Sciatic nerve (tissue), 2 donors: ENCODE measurements around the gene POC1A. TPM values are rescaled to one million over a fixed set of nuclear protein-coding genes. Genes with fewer than 3 reads are reported as not detected.
A peak's percentile ranks its signal among the peaks of the same experiment; 100 is the strongest.

Experiments used
- ATAC-seq: fragments of 200-7000 bp; cut with Tn5 transposase; one replicate; pipeline ENCODE4 v1.9.1; 2020; ENCODE audit warnings: mild to moderate bottlenecking, moderate library complexity
- DNase-seq: peaks from one replicate; pipeline ENCODE4 v3.0.0-alpha.2; 2020; ENCODE audit warnings: low spot score
- intact Hi-C: fragments of 100-400 bp; cut with DNase I; formaldehyde crosslinking; loops from one replicate; pipeline ENCODE4 v1.14.2; 2022
- total RNA-seq: library from RNA; stranded (reverse); fragmentation: NEBNext Ultra II Directional; extraction: Animal tissue kit (Norgen Biotek cat#: 25700); gene quantifications from one replicate; pipeline ENCODE4 v1.2.1, GENCODE V29; 2021
- donor health status: DM: no; HTN: no; CAD: no.
- donor health status: DM: no; HTN: no; CAD: no.

Gene POC1A
- total RNA-seq, 1 donor from 2014 or later, result 2.1 TPM

- no peak for DNase-seq
- intact Hi-C loops, result no loop called here
- ATAC-seq, result no peak
These were observed 60.3 kb downstream of the POC1A start for GRCh38 chr3:52093756-52094545.

DNA sequence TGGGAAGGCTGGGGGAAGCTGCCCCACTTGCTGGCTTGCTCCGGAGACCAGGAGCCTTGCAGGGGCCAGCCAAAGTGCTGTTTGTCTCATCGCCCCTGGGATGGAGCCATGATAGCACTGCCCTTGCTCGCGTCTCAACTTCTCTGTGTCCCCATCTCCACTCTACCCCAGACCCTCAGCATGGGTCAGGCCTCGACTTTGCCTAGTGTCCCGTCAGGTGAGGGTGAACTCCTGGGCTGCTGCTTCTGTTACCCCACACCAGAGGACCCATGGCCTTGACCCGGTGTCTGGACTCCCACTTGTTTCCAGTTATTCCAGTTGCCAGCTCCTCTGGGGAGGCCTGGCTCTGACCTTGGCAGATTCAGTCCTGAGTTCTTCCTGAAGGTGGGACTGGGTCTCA is 61.3 kb downstream of the POC1A start:
- DNase-seq (no peak), ATAC-seq (no peak)
- intact Hi-C loops, result no loop called here

GRCh38 chr3:52092271-52092660 is 62.0 kb downstream of the POC1A start:
- no peak for DNase-seq
- no peak for ATAC-seq
- intact Hi-C loops, result no loop called here

DNA sequence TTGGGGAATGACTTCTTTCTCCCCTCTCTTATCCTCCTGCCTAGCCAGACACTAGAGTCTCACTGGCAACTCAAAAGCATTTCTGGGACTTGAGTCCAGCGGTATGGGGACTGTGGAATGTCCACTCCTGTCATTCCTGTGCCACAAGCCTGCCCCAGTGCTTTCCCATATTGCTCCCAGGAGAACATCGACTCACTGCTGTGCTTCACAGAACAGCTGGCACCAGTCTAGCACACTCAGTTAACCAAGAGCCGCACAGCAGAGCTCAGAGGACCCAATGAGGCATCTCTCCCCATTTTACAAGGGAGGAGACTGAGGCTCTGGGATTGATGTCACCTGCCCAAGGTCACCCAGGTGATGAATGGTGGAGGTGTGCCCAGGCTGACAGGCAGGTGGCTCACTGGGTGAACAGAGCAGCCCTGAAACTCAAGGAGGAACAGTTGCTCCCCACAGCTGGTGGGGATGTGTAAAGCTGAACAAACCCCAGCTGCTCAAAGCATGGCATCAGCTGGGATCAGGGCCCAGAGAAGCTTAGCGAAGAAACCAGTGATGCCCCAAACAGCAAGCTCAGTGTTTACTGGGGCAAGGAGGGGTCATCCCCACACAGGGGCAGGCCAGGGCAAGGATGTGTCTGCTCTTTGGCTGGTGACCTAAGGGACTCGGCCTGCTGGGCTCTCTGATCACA is 62.5 kb downstream of the POC1A start:
- DNase-seq (no peak), ATAC-seq (no peak)
- intact Hi-C loops, result no loop called here

DNA sequence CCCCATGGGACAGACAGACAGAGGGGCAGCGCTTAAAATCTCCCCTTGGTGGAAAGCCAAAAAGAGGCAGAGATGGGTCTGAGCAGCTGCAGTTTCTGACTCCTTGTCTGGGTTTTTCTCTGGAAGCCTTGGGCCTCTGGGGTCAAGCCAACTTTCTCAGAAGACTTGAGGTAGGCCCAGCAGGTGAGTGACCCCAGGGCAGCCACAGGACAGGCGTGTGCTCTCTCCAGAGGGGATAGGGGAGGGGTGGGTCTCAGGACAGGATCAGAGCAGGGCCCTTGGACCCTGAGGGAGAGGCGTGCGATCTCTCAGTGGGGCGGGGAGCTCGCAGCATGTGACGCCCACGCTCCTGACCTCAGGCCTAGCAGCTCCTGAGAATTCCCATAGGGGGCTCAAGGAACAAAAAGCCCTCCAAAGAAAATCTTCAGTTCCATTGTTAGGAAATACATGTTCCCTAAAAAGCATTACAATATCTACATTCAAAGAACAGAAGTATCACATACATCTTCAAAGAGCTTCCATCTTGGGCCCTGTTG is 63.2 kb downstream of the POC1A start:
- DNase-seq, result no peak
- intact Hi-C loops, result no loop called here
- peak; percentile 46 for ATAC-seq

DNA sequence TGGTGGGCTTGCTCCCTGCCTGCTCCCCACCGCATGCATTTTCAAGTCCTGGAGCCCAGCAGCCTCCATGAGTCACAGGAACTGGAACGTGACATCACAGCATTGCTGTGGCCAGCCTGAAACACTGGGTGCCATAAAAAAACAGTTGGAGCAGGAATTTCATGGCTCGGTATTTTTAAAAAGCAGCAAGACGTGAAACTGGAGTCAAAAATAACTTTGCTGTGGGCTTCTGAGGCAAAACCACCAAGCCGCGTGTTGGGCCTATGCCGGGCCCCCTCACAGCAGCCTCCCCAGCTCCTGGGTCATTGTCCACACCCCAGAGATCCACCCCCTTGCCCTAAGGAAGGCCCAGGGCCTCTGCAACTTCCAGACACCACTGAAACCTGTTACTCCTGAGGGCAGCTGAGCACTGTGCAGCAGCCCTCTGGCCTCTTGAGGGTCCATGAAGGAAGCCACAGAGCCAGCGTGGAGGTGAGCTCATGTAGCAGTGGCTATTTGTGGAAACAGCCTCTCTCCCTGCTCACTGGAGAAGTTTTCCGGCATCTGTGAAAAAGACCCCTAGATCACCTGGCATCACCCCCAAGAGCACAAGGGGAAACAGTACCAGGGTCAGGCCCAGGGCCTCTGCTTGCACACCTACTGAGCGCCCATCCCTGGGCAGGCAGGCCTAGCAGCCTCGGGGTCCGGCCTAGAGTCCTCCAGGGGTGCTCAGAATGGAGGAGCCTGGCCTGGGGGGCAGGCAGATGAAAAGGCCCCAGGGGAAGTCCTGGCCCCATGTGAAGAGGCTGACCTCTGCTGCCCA is 63.9 kb downstream of the POC1A start:
- DNase-seq, result no peak
- intact Hi-C loops, result no loop called here
- ATAC-seq, result peak; percentile 73

DNA sequence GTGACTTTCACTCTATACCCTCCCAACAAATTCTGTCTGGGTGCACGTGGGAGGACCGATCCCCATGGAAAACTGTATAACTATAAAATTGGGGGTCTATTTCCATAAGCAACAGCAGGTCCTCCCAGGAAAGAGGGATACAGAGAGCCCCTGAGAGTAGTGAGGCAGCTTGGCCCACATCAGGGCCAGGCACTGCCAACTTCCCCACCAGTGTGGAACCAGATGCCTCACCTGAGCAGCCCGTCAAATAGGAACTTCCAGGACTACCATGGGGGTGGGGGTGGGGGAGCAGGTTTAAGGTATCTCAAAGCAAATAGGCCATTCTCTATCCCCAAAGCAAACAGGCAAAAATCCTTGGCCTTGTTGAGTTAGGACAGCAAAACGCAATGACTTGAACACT is 64.5 kb downstream of the POC1A start:
- DNase-seq, result no peak
- intact Hi-C loops, result no loop called here
- no peak for ATAC-seq

DNA sequence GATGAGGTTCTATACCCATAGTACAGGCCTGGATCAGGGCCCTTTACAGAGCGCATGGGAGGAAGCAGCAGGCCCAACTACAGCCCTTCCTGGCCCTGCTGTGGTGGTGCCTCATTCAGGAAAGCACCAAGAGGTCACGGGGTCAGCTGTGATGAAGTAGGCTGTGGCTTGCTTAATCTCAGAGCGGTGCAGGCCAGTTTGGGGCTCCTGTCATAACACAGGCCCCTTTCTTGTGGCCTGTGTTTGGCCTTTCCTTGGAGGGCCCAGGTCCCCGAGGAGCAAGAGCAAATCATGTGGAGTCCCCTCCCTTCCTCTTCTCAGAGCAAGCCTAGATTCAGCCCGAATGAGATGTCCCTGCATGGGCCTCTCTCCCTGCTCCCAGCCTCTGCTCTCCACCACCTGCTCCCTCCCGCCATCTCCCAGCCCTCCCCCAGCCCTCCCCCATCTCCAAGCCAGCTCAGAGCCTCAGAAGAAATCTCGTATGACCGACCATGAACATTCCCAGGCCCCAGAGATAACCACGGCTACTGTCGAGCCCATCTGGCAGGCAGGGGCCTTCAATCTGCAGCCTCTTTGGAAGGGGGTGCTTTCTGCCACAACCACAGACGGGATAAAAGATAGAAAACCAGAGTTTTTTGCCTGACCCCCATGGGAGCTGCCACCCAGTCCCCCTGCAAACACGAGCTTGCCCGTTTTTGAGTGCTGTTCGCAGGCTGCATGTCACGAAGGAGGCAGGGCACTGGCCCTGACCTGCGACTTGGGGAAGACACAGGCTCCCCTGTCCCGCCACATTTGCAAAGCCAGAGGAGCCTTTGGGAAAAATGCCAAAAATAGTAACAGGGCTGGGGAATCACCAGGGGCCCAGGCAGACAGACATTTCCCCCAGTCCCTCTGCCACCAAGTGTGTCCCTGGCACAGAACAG is 65.5 kb downstream of the POC1A start:
- no peak for DNase-seq
- intact Hi-C loops, result no loop called here
- ATAC-seq, result peak; percentile 63

- ATAC-seq (no peak), DNase-seq (no peak)
- intact Hi-C loops, result no loop called here
These were observed 66.5 kb downstream of the POC1A start for GRCh38 chr3:52087731-52088130.

DNA sequence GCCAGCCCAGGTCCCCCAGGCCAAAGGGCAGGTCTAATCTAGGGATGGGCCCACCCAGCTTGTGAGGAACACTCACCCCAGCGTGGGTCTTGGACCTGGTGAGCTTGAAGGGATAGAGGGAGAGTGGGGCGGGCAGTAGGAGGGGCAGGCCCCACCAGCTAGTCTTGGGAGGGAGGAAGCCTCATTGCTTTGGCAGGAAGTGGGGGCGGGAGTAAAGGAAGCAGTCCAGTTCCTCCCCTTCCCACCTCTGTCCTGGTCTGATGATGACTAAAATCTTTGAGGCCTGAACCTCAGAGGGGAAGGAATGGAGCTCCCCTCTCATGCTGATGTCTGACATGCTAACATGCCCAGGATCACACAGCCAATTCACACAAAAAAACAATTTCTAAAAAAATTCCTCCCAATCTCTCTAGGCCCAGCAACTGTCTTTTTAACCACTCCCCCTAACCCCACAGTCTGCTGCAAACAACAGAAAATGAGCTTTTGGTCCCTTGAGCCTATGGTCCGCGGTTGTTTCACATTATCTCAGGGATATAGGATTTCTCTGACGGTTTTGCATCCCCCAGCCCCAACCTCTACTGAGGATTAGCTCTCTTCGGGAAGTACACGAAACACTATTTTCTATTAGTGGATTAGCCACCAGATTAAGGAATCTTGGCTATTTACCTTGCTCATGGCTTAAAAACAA is 67.1 kb downstream of the POC1A start:
- ATAC-seq (no peak), DNase-seq (no peak)
- intact Hi-C loops, result no loop called here

DNA sequence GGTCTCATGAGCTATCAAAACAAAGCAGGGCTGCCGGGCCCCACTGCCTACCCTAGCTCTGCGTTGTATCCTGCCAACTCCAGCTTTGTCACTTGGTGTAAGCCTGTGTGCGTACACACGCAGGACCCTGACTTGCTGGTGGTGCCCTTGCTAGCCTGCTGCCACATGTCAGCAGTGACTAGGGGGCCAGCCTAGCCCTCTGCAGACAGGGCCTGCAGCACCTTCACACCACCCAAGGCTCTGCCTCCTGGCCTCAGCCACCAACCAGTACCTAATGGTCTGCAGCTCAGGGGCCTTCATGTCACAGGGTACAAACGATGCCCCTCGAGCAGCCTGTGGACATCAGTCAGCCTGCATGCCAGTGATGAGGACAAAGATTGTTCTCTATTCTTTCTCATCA is 67.8 kb downstream of the POC1A start:
- ATAC-seq, result no peak
- DNase-seq, result no peak

DNA sequence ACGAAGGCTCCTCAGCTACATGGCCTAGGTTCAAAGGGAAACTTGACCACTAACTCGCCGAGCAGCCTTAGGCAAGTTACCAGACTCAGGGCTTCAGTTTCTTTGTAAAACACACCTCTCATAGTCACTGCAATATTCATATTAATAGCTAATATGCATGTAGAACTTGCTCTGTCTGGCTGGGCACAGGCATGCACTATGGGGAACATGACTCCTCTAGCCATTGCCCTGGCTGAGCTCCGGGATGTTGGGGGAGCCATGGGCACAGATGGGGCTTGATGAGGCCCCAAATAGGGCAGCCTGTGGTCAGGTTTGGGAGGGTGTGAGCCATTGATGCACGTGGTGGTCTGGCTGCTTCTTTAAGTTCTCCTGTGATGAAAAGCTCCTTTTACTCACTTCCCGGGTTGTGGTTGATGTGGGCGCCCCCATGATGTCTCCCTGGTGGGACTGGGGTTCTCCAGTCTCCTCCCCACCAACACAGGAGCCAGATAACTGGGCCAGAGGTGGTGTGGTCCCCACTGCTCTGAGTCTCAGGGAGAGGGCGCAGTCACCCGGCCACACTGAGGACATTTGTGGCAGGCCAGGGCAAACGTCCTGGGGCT is 68.4 kb downstream of the POC1A start:
- intact Hi-C loops, result no loop called here
- ATAC-seq (no peak), DNase-seq (no peak)

More for the DNA sequence above, 67.8 kb downstream of the POC1A start:
- intact Hi-C loops, result no loop called here

DNA sequence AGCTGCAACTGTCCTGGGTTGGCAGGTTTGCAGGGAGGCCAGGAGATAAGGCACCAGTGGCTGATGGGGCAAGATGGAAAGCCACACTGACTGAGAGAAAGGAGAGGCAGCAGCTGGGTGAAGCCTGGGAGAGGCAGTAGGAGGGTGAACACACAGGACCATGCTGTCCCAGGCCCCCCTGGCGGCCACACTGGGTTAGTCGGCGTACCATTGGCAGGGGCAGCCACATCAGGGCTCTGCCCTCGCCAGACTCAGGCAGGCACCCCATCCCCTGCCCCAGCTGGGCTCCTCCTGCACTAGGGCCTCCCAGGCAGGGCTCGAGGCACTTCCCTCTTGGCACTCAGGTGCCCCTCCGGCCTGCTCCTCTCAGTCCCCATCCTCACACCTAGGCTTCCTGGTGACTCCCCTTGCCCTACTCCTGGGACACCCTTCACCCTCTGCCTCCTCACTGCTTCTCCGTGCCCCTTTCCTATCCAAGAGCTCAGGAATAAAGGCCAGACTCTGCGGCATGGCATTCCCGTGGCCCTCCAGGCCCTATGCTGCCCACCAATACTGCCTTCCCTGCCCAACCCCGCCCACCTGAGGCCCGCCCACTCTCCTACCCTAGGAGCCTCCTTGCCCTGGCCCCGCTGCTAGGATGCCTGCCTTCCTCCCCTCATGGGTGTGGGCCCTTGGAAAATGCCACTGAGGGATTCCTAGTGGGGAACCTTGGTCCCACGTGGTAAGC is 69.1 kb downstream of the POC1A start:
- intact Hi-C loops, result no loop called here
- ATAC-seq, result no peak
- no peak for DNase-seq

- ATAC-seq, result no peak
- no peak for DNase-seq
- intact Hi-C loops, result no loop called here
These were observed 69.8 kb downstream of the POC1A start for GRCh38 chr3:52084216-52084945.

DNA sequence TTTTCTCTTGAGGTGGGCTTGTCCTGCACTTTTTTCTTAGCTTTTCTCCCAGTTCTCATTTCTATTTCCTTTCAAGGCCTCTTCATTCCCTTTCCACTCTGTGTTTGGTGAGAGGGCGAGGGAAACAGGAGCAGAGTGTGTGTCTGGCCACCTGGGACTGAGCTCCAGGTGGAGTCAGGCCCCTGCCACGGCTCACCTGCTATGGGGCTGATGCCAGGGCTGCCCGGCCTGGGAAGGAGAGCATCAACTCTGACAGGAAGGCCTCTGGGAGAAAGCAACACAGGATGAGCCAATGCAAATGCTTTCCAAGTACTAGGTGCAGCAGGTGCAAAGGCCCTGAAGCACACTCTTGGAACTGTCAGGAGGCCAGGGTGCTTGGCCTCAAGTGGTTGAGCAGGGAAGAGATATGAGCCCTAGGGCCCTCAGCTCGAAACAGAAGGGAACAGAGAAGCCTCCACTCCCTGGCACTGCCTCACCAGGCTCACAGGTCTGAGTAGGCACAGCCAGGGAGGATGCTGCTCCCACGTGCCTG is 70.6 kb downstream of the POC1A start:
- DNase-seq (no peak), ATAC-seq (no peak)
- intact Hi-C loops, result no loop called here

GRCh38 chr3:52082951-52083350 is 71.3 kb downstream of the POC1A start:
- DNase-seq (no peak), ATAC-seq (no peak)
- intact Hi-C loops, result no loop called here
